ENCODE data around the gene CLDN1. TPM values are rescaled to one million over a fixed set of nuclear protein-coding genes. Genes with fewer than 3 reads are reported as not detected.

The CLDN1 gene
- total and polyA plus RNA-seq, 2 of the 8 experiments (the other 6 are each of a cell fraction or from before 2014, with no cell fraction given) = 3.1 to 6.1 TPM

- Histone ChIP-seq H3K79me1 (ENCODE audit: low read depth, low read length) (no peaks in the 10 kb centered on the region), H2BK20ac (ENCODE audit: low read length) (no peak overlapping the region), H3K4me2 (ENCODE audit: insufficient read depth in 1 of 2, low read depth in 2 of 2, low read length in 2 of 2) (no peak overlapping the region), H2BK15ac (ENCODE audit: low read length) (no peak overlapping the region), H2BK120ac (replicated peaks; ENCODE audit: low read depth, low read length) (no peak overlapping the region), H4K5ac (ENCODE audit: insufficient read length, low read depth, low read length) (no peak overlapping the region), H3K27ac (ENCODE audit: low read depth, low read length) (no peak overlapping the region), H3K23me2 (ENCODE audit: low read depth, low read length) (no peaks in the 10 kb centered on the region), H3K36me3 (ENCODE audit: control insufficient read depth in 2 of 4, insufficient read depth in 4 of 4, low read length in 3 of 4) (no peaks in the 10 kb centered on the region), H3K4me3 (ENCODE audit: extremely low read depth in 1 of 4, insufficient read depth in 2 of 4, low read depth in 3 of 4, low read length in 4 of 4) (no peak overlapping the region), H2BK5ac (ENCODE audit: low read depth, low read length) (no peak overlapping the region), H3K18ac (ENCODE audit: extremely low read depth, low read length) (no peak overlapping the region), H3K4me1 (replicated peaks in 1 of 4; ENCODE audit: control insufficient read depth in 3 of 4, insufficient read depth in 4 of 4, low read length in 3 of 4) (no peaks in the 10 kb centered on the region), H2AK5ac (ENCODE audit: low read depth, low read length) (no peak overlapping the region), H2AFZ (ENCODE audit: low read length) (no peak overlapping the region), H3K4ac (replicated peaks; ENCODE audit: insufficient read length, low read depth, low read length) (no peak overlapping the region), H4K20me1 (replicated peaks in 1 of 2; ENCODE audit: control insufficient read depth in 1 of 2, insufficient read depth in 2 of 2, low read length in 2 of 2) (no peaks in the 10 kb centered on the region), H3K23ac (ENCODE audit: insufficient read length) (no peak overlapping the region), H3K79me2 (ENCODE audit: control insufficient read depth in 1 of 2, insufficient read depth in 2 of 2, low read length in 2 of 2) (no peaks in the 10 kb centered on the region), H3K27me3 (replicated peaks in 1 of 4; ENCODE audit: control insufficient read depth in 3 of 4, extremely low read depth in 1 of 4, insufficient read depth in 3 of 4, low read length in 3 of 4) (no peaks in the 10 kb centered on the region), H4K8ac (ENCODE audit: extremely low read depth, insufficient read depth, low read length) (no peak overlapping the region), H3K14ac (ENCODE audit: insufficient read length) (no peak overlapping the region), H3K9me3 (ENCODE audit: insufficient read depth in 2 of 2, low read depth in 1 of 2, low read length in 1 of 2) (no peaks in the 10 kb centered on the region), H2BK12ac (ENCODE audit: low read depth, low read length) (no peak overlapping the region), H3K9ac (replicated peaks in 1 of 4; ENCODE audit: extremely low read depth in 1 of 4, low read depth in 3 of 4, low read length in 3 of 4) (no peak overlapping the region), H4K91ac (replicated peaks; ENCODE audit: insufficient read length, low read length) (no peak overlapping the region), H3K56ac (replicated peaks; ENCODE audit: insufficient read length, low read depth, low read length) (no peak overlapping the region)
- FAIRE-seq = no peak
- no peak for TF ChIP-seq EGR1 (IDR thresholded peaks at IDR 0.05; ENCODE audit: borderline replicate concordance, low read depth, low read length)
- TF ChIP-seq CREB1 (IDR thresholded peaks at IDR 0.05) = no peak
- no peak for TF ChIP-seq SAP30 (IDR thresholded peaks at IDR 0.05; ENCODE audit: insufficient read depth, insufficient replicate concordance, low read length)
- TF ChIP-seq RXRA (IDR thresholded peaks at IDR 0.05; ENCODE audit: insufficient read depth, low read depth, low read length) = no peak
- TF ChIP-seq JUND (IDR thresholded peaks at IDR 0.05; ENCODE audit: low read length) = no peak
- no peak for TF ChIP-seq BACH1 (IDR thresholded peaks at IDR 0.05; ENCODE audit: low read length)
- TF ChIP-seq, protein P1, sequence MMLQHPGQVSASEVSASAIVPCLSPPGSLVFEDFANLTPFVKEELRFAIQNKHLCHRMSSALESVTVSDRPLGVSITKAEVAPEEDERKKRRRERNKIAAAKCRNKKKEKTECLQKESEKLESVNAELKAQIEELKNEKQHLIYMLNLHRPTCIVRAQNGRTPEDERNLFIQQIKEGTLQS (IDR thresholded peaks at IDR 0.05; ENCODE audit: insufficient read depth, low read depth, low read length) = no peak
- no peak for TF ChIP-seq E2F6 (IDR thresholded peaks at IDR 0.05)
- TF ChIP-seq EZH2 (IDR thresholded peaks at IDR 0.05; ENCODE audit: low read depth, low read length, severe bottlenecking) = no peak
- TF ChIP-seq TEAD4 (IDR thresholded peaks at IDR 0.05; ENCODE audit: low read depth, low read length) = no peak
- DNase-seq (ENCODE audit: low read depth in 1 of 2, low spot score in 2 of 2) = no peak
- 80% methylated on average over 2 of the region's 2 CpGs; no CpG with 5 or more reads in 1 of the 2 experiments for WGBS, 2 experiments (ENCODE audit: extremely low coverage in 1 of 2, insufficient coverage in 1 of 2, insufficient read length in 1 of 2, insufficient replicate concordance in 2 of 2, low coverage in 1 of 2, low lambda C conversion rate in 2 of 2, missing lambda C conversion rate in 1 of 2)
- ChIA-PET POLR2A (ENCODE audit: partially characterized antibody) (no interaction called here), CTCF (ENCODE audit: partially characterized antibody) (interaction anchor here (0.5 kb wide), 1 partner anchor 25 kb away, joined by 3 read pairs; no protein-coding TSS in a partner anchor)
Measured at GRCh38 chr3:190269101-190269500, 53.1 kb downstream of the CLDN1 start.

All from H1 (cell line).